Activated CD8-positive, alpha-beta memory T cell treated with anti-CD3 and anti-CD28 coated beads for 48 hours (primary cell): ENCODE measurements around the gene XPC.

Experiments used
- DNase-seq, 3 experiments: peaks; one replicate each; pipeline ENCODE4 v3.0.0-alpha.2; 2020; ENCODE audit warnings: low read depth in 2 of 3, low spot score in 2 of 3

XPC gene

GRCh38 chr3:14174483-14174882 lies 3.9 kb downstream of the XPC start:
- DNase-seq: no peak

GRCh38 chr3:14172496-14172895 lies 5.9 kb downstream of the XPC start:
- no peak for DNase-seq

- DNase-seq: no peak
These were observed 7.8 kb downstream of the XPC start for GRCh38 chr3:14170531-14171159.

GRCh38 chr3:14169871-14170270 lies 8.5 kb downstream of the XPC start:
- DNase-seq: no peak

GRCh38 chr3:14169435-14169834 lies 9.0 kb downstream of the XPC start:
- no peak for DNase-seq

GRCh38 chr3:14166877-14167603 lies 11.4 kb downstream of the XPC start:
- no peak for DNase-seq

GRCh38 chr3:14162178-14162577 lies 16.2 kb downstream of the XPC start:
- no peak for DNase-seq

- no peak for DNase-seq
These were observed 17.1 kb downstream of the XPC start for GRCh38 chr3:14161282-14161681.

- DNase-seq: no peak
These were observed 19.0 kb downstream of the XPC start for GRCh38 chr3:14159426-14159825.

GRCh38 chr3:14158370-14158769 lies 20.0 kb downstream of the XPC start:
- no peak for DNase-seq

- no peak for DNase-seq
These were observed 20.4 kb downstream of the XPC start for GRCh38 chr3:14157951-14158350.

- no peak for DNase-seq
These were observed 21.4 kb downstream of the XPC start for GRCh38 chr3:14156843-14157561.

GRCh38 chr3:14156201-14156600 lies 22.2 kb downstream of the XPC start:
- no peak for DNase-seq

- DNase-seq: no peak
These were observed 23.4 kb downstream of the XPC start for GRCh38 chr3:14154895-14155440.

- DNase-seq: no peak
These were observed 24.1 kb downstream of the XPC start for GRCh38 chr3:14154276-14154675.

GRCh38 chr3:14153663-14154062 lies 24.7 kb downstream of the XPC start:
- no peak for DNase-seq

GRCh38 chr3:14152963-14153355 lies 25.4 kb downstream of the XPC start:
- DNase-seq: no peak

GRCh38 chr3:14152233-14152962 lies 26.0 kb downstream of the XPC start:
- DNase-seq: no peak

- no peak for DNase-seq
These were observed 26.8 kb downstream of the XPC start for GRCh38 chr3:14151471-14152083.

GRCh38 chr3:14150491-14151230 lies 27.7 kb downstream of the XPC start:
- DNase-seq: no peak
